Fibroblast of lung (primary cell): ENCODE data around the gene PSMB1.

ENCODE experiments used
- CTCF ChIP-seq, 2 donors: IDR thresholded peaks in 1 of 2; conservative IDR thresholded peaks in 1 of 2; 1 replicate in 1 of 2; 2 replicates in 1 of 2; pipeline ENCODE4 v1.5.1; 2011 to 2012; ENCODE audit warnings: low read length in 2 of 2, control low read depth in 1 of 2, inconsistent platforms in 1 of 2, low read depth in 1 of 2, mild to moderate bottlenecking in 1 of 2
- EZH2 ChIP-seq: IDR thresholded peaks from 2 replicates; pipeline ENCODE4 v1.5.1; 2012; ENCODE audit warnings: low read length, control low read depth, mild to moderate bottlenecking; ENCODE audit errors: missing control alignments

DNA sequence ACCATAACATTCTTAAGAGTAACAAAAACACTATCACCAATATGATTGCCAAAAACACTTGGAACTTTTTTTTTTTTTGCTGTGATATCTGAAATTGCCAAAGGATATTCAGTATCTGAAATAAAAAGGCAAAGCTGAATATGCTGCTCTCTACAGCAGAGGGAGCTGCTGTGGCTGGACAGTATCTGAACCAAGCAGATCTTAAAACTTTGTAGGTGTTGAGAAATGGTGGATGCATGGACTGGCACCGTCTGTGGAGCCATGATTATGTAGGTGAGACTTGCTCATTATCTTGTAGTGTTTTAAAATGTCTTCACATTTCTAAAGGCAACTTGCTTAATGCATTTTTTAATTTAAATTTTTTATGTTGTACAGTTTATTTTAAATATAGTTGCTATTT, 22.1 kb upstream of the PSMB1 start:
- TF ChIP-seq CTCF (conservative IDR thresholded peaks at IDR 0.05 in 1 of 2, IDR thresholded peaks at IDR 0.05 in 1 of 2; ENCODE audit: low read depth in 1 of 2, low read length in 2 of 2) (peak; percentile 18 to 45), EZH2 (no peak)
